PC-9 (cell line): Measurements from ENCODE around the gene PTGFR. TPM values are rescaled to one million over a fixed set of nuclear protein-coding genes. Genes with fewer than 3 reads are reported as not detected.

Experiments used
- BruUV-seq: library from RNA; stranded (reverse); fragments of 400-500 nt; replicated peaks from 2 replicates; lab custom pipeline; 2021; lab: Mats Ljungman, UMichigan
- CTCF ChIA-PET: fragments of 300-600 bp; sonication (Branson Sonifier 250); formaldehyde crosslinking; loops from one replicate; lab custom pipeline; 2022; ENCODE audit warnings: antibody characterized with exemption; lab: Charles Lee
- POLR2A ChIA-PET: fragments of 300-600 bp; sonication (Branson Sonifier 250); formaldehyde crosslinking; loops from one replicate; lab custom pipeline; 2022; ENCODE audit warnings: antibody characterized with exemption; ENCODE audit not compliant: unreplicated experiment; lab: Charles Lee
- DNase-seq, 2 experiments: peaks; one replicate each; pipeline versions ENCODE4 v3.0.0 to v3.0.0-alpha.2; 2015 to 2022; ENCODE audit warnings: mixed read lengths in 1 of 2
- H2AFZ ChIP-seq: fragments of 200-600 bp; sonication (generic); 2 replicates; pipeline ENCODE4 v1.8.1; 2017; ENCODE audit warnings: antibody characterized with exemption
- H3F3A ChIP-seq: fragments of 200-600 bp; sonication (generic); 2 replicates; pipeline ENCODE4 v1.8.1; 2017; ENCODE audit warnings: antibody characterized with exemption, mild to moderate bottlenecking, low read depth; ENCODE audit not compliant: insufficient read depth
- H3K27ac ChIP-seq: fragments of 200-600 bp; sonication (generic); 2 replicates; pipeline ENCODE4 v1.6.1; 2016; ENCODE audit warnings: mixed run types
- H3K27me3 ChIP-seq: fragments of 200-600 bp; sonication (generic); 2 replicates; pipeline ENCODE4 v1.6.1; 2016; ENCODE audit warnings: low read depth, mixed run types; ENCODE audit not compliant: insufficient read depth
- H3K36me3 ChIP-seq: fragments of 200-600 bp; sonication (generic); 2 replicates; pipeline ENCODE4 v1.6.1; 2016; ENCODE audit warnings: low read depth, mixed run types
- H3K4me1 ChIP-seq: fragments of 200-600 bp; sonication (generic); replicated peaks from 2 replicates; pipeline ENCODE4 v1.6.1; 2016; ENCODE audit warnings: mixed run types; ENCODE audit not compliant: insufficient read depth
- H3K4me2 ChIP-seq: fragments of 200-600 bp; sonication (generic); 2 replicates; pipeline ENCODE4 v1.6.1; 2017; ENCODE audit warnings: mixed run types
- H3K4me3 ChIP-seq: fragments of 200-600 bp; sonication (generic); 2 replicates; pipeline ENCODE4 v1.6.1; 2016; ENCODE audit warnings: mixed run types
- H3K79me2 ChIP-seq: fragments of 200-600 bp; sonication (generic); 2 replicates; pipeline ENCODE4 v1.6.1; 2017; ENCODE audit warnings: low read depth, mixed run types
- H3K9me2 ChIP-seq: fragments of 200-600 bp; sonication (generic); 2 replicates; pipeline ENCODE4 v1.8.1; 2017; ENCODE audit warnings: mild to moderate bottlenecking; ENCODE audit not compliant: insufficient read depth
- H3K9me3 ChIP-seq: fragments of 200-600 bp; sonication (generic); 2 replicates; pipeline ENCODE4 v1.8.1; 2016; ENCODE audit warnings: low read depth; ENCODE audit not compliant: insufficient read depth
- H4K20me1 ChIP-seq: fragments of 200-600 bp; sonication (generic); 2 replicates; pipeline ENCODE4 v1.8.1; 2017; ENCODE audit not compliant: insufficient read depth
- EZH2 ChIP-seq: fragments of 200-600 bp; sonication (generic); IDR thresholded peaks from 2 replicates; pipeline ENCODE4 v1.8.0; 2017; ENCODE audit warnings: antibody characterized with exemption, low read depth
- intact Hi-C: fragments of 100-400 bp; cut with micrococcal nuclease; formaldehyde crosslinking; loops from one replicate; pipeline ENCODE4 v1.10.0; 2022; ENCODE audit not compliant: unreplicated experiment
- total RNA-seq: library from RNA; stranded (reverse); gene quantifications from 2 replicates; pipeline ENCODE4 v1.2.3, GENCODE V29; 2021
- TF ChIP-seq, protein P1 (sequence below): fragments of 200-600 bp; sonication (generic); conservative IDR thresholded peaks from 2 replicates; pipeline ENCODE4 v1.6.1; 2017; ENCODE audit warnings: mixed run types, antibody characterized with exemption, mild to moderate bottlenecking, moderate library complexity

The PTGFR gene
- total RNA-seq, 1 experiment from 2014 or later: not detected

- no TSS peak for BruUV-seq
- Histone ChIP-seq H3K79me2 (no peaks in the 10 kb centered on the region), H3K9me2 (no peaks in the 10 kb centered on the region), H3K9me3 (no peaks in the 10 kb centered on the region), H3K4me1 (no peaks in the 10 kb centered on the region), H3F3A (no peaks in the 10 kb centered on the region), H2AFZ (no peak overlapping the region), H3K27me3 (no peaks in the 10 kb centered on the region), H3K27ac (no peak overlapping the region), H3K36me3 (no peaks in the 10 kb centered on the region), H3K4me3 (no peak overlapping the region), H4K20me1 (no peaks in the 10 kb centered on the region), H3K4me2 (no peak overlapping the region)
- POLR2A ChIA-PET: no interaction called here
- intact Hi-C loops: no loop called here
- CTCF ChIA-PET: no interaction called here
- TF ChIP-seq, protein P1, sequence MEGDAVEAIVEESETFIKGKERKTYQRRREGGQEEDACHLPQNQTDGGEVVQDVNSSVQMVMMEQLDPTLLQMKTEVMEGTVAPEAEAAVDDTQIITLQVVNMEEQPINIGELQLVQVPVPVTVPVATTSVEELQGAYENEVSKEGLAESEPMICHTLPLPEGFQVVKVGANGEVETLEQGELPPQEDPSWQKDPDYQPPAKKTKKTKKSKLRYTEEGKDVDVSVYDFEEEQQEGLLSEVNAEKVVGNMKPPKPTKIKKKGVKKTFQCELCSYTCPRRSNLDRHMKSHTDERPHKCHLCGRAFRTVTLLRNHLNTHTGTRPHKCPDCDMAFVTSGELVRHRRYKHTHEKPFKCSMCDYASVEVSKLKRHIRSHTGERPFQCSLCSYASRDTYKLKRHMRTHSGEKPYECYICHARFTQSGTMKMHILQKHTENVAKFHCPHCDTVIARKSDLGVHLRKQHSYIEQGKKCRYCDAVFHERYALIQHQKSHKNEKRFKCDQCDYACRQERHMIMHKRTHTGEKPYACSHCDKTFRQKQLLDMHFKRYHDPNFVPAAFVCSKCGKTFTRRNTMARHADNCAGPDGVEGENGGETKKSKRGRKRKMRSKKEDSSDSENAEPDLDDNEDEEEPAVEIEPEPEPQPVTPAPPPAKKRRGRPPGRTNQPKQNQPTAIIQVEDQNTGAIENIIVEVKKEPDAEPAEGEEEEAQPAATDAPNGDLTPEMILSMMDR: no peak
- TF ChIP-seq EZH2: no peak
- no peak for DNase-seq
Measured at GRCh38 chr1:78565393-78565792, 74.6 kb downstream of the PTGFR start.

GRCh38 chr1:78570539-78570938 lies 79.8 kb downstream of the PTGFR start:
- Histone ChIP-seq H3K4me1 (no peaks in the 10 kb centered on the region), H4K20me1 (no peaks in the 10 kb centered on the region), H3F3A (no peaks in the 10 kb centered on the region), H3K27me3 (no peaks in the 10 kb centered on the region), H3K4me3 (no peak overlapping the region), H3K9me3 (no peaks in the 10 kb centered on the region), H3K4me2 (no peak overlapping the region), H3K9me2 (no peaks in the 10 kb centered on the region), H2AFZ (no peak overlapping the region), H3K36me3 (no peaks in the 10 kb centered on the region), H3K79me2 (no peaks in the 10 kb centered on the region), H3K27ac (no peak overlapping the region)
- BruUV-seq: no TSS peak
- ChIA-PET CTCF (no interaction called here), POLR2A (no interaction called here)
- no peak for TF ChIP-seq EZH2
- TF ChIP-seq, protein P1: no peak
- no peak for DNase-seq
- intact Hi-C loops: no loop called here

DNA sequence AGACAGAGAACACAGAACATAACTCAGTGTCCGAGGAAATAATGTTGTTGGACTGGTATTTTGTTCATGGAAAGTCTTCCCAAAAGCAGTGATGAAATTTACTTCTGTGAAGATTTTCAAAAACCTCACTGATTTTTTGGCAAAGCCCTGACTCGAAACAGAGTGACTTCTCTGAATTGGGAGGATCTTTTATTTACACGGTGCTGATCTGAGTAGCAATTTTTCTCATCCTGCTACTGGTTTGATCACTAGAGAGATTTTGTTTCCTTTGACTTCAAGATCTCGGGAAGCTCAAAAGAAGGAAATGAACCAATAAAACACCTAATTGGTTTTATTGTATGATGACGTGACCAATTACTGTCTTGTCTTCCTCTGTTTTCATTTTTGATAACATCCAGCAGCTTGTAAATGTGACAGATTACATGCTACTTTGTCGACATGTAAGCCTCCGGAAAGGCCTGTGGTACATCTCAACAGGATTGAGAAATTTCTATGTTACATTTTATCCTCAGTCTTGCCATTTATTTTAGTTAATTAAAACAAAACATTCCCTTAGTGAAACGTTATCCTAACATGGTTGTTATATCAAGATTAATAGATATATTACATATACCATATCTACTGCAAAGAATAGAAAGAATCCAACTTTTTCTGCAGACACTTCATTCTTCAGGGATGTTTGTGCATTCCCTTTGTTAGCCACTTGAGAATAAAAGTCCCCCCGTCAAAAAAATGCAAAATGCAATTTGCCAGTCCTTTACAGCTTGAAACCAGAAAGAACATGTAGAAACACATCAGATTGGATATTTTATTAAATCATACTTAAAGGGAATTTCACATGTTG lies 86.7 kb downstream of the PTGFR start:
- peak overlapping the region; percentile 60 for H2AFZ ChIP-seq
- no TSS peak for BruUV-seq
- POLR2A ChIA-PET: no interaction called here

More for the DNA sequence above, 86.7 kb downstream of the PTGFR start:
- no peak overlapping the region for H3K4me2 ChIP-seq
- CTCF ChIA-PET: no interaction called here
- no peak overlapping the region for H3K4me3 ChIP-seq
- no peaks in the 10 kb centered on the region for H3K4me1 ChIP-seq
- no peaks in the 10 kb centered on the region for H3K27me3 ChIP-seq
- DNase-seq: no peak
- intact Hi-C loops: no loop called here
- peaks cover 4% of the 10 kb centered on the region; the same call in 1 of the 2 replicates for H3K9me2 ChIP-seq
- no peaks in the 10 kb centered on the region for H3K9me3 ChIP-seq
- no peaks in the 10 kb centered on the region for H3F3A ChIP-seq
- H3K27ac ChIP-seq: no peak overlapping the region
- TF ChIP-seq EZH2: no peak
- TF ChIP-seq, protein P1: no peak
- no peaks in the 10 kb centered on the region for H4K20me1 ChIP-seq
- H3K79me2 ChIP-seq: no peaks in the 10 kb centered on the region
- H3K36me3 ChIP-seq: no peaks in the 10 kb centered on the region
